Bronchial epithelial cell (primary cell): ENCODE data around the gene OSBPL5. TPM values are rescaled to one million over a fixed set of nuclear protein-coding genes. Genes with fewer than 3 reads are reported as not detected.

Experiments
- DNase-seq: peaks from one replicate; pipeline ENCODE4 v3.0.0-alpha.2; 2010; ENCODE audit warnings: low read depth
- FAIRE-seq: peaks from 2 replicates; lab custom pipeline; 2011; peaks lifted over from hg19 to GRCh38; lab: Jason Lieb, UNC
- H3K27me3 ChIP-seq: 2 replicates; pipeline ENCODE4 v1.5.1; 2011; ENCODE audit warnings: low read length; ENCODE audit not compliant: control insufficient read depth, insufficient read depth
- H3K36me3 ChIP-seq: 2 replicates; pipeline ENCODE4 v1.5.1; 2011; ENCODE audit warnings: low read length; ENCODE audit not compliant: control insufficient read depth, insufficient read depth
- H3K4me3 ChIP-seq: 2 replicates; pipeline ENCODE4 v1.5.1; 2011; ENCODE audit warnings: mild to moderate bottlenecking, low read depth, low read length, control low read depth
- total RNA-seq: library from RNA; depleted of rRNA; stranded (reverse); fragments of >200 nt; gene quantifications from 2 replicates; pipeline ENCODE4 v1.2.1, GENCODE V29; 2014
- TF ChIP-seq, protein P1 (sequence below): IDR thresholded peaks from 2 replicates; pipeline ENCODE4 v1.5.1; 2011; ENCODE audit warnings: mild to moderate bottlenecking, moderate library complexity, low read length, control low read depth, inconsistent platforms; ENCODE audit not compliant: insufficient read depth, severe bottlenecking

The OSBPL5 gene
- total RNA-seq, 1 donor from 2014 or later, result 21.1 TPM

DNA sequence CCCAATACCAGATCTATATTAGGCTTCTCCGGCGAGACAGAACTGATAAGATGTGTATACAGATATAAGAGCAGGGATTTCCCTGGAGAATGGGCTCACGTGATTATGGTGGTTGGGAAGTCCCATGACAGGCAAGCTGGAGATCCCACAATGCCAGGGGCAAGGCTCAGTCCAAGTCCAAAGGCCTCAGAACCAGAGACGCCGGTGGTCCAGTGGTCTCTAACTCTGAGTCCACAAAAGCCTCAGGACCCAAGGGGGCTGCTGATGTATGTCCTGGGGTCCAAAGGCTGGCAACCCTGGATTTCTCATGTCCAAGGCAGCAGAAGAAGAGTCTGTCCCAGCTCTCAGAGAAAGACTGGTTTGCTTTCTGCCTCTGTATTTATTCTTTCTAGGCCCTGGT, 15.8 kb upstream of the OSBPL5 start:
- Histone ChIP-seq H3K36me3 (no peaks in the 10 kb centered on the region), H3K4me3 (no peak overlapping the region), H3K27me3 (no peaks in the 10 kb centered on the region)
- TF ChIP-seq, protein P1, sequence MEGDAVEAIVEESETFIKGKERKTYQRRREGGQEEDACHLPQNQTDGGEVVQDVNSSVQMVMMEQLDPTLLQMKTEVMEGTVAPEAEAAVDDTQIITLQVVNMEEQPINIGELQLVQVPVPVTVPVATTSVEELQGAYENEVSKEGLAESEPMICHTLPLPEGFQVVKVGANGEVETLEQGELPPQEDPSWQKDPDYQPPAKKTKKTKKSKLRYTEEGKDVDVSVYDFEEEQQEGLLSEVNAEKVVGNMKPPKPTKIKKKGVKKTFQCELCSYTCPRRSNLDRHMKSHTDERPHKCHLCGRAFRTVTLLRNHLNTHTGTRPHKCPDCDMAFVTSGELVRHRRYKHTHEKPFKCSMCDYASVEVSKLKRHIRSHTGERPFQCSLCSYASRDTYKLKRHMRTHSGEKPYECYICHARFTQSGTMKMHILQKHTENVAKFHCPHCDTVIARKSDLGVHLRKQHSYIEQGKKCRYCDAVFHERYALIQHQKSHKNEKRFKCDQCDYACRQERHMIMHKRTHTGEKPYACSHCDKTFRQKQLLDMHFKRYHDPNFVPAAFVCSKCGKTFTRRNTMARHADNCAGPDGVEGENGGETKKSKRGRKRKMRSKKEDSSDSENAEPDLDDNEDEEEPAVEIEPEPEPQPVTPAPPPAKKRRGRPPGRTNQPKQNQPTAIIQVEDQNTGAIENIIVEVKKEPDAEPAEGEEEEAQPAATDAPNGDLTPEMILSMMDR, result no peak
- no peak for FAIRE-seq
- DNase-seq, result no peak

DNA sequence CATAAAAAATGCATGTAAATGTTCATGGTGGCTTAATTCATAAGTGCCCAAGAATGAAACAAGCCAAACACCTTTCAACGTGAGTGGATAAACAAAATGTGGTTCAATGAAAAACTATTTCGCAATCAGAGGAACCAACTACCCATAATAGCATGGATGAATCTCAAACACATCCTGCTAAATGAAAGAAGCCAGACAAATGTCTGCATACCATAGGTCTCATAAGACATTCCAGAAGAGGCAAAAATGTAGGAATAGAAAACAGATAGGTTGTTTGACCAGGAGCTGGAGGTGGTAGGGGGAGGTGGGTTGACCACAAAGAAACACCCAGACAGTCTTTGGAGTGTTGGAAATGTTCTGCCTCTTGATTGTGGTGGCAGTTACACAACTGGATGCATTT, 13.2 kb upstream of the OSBPL5 start:
- Histone ChIP-seq H3K4me3 (no peak overlapping the region), H3K36me3 (no peaks in the 10 kb centered on the region), H3K27me3 (no peaks in the 10 kb centered on the region)
- DNase-seq (peak; percentile 5), FAIRE-seq (no peak)
- TF ChIP-seq, protein P1, result no peak

DNA sequence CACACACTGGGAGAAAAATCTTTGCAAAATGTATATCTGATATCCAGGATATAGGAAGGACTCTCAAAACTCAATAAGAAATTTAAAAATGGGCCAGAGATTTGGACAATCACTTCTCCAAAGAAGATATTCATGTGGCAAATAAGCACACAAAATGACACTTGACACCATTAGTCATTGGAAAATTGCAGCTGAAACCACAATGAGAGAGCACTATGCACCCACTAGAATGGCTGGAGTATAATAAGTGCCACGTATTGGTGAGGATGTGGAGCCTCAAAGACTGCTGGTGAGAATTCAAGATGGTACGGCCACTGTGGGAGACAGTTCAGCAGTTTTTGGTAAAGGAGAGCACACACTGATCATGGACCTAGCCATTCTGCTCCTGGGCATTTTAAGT, 12.8 kb upstream of the OSBPL5 start:
- no peaks in the 10 kb centered on the region for H3K36me3 ChIP-seq
- TF ChIP-seq, protein P1, result no peak
- FAIRE-seq (no peak), DNase-seq (peak; percentile 46)
- no peak overlapping the region for H3K4me3 ChIP-seq
- no peaks in the 10 kb centered on the region for H3K27me3 ChIP-seq

DNA sequence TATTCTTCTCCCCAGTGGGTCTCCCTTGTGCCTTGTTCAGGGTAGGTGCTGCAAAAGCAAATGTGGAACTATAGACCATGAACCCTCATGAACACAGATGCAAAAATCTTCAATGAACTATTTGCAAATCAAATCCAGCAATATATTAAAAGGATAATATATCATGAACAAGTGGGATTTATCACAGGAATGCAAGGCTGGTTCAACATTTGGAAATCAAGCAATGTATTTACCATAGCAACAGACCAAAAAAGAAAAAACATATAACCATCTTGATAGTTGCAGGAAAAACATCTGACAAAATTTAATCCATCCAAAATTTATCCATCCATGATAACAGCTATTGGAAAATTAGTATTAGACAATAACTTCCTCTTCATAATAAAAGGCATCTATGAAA, 11.4 kb upstream of the OSBPL5 start:
- DNase-seq, result no peak
- Histone ChIP-seq H3K27me3 (no peaks in the 10 kb centered on the region), H3K4me3 (no peak overlapping the region), H3K36me3 (no peaks in the 10 kb centered on the region)
- no peak for FAIRE-seq
- TF ChIP-seq, protein P1, result no peak

DNA sequence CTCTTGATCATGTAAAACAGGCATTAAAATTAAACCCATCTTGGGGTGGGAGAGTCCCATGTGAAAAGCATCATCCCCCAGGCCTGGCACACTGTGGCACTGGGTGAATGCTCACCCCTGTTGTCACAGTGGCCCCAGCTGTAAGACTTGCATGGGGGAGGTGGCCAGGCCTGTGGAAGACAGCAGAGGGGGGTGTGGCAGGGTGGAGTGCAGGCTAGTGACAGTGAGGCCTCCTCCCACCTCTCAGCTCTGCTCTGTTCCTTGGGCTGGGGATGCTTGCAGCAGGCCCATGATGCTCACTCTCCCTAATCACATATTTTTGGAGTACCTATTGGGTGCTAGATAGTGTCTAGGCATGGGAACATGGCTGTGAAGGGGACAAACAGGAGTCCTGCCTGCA, 10.1 kb upstream of the OSBPL5 start:
- DNase-seq, result no peak
- peaks cover 7% of the 10 kb centered on the region for H3K27me3 ChIP-seq
- no peaks in the 10 kb centered on the region for H3K36me3 ChIP-seq
- no peak overlapping the region for H3K4me3 ChIP-seq
- no peak for FAIRE-seq
- TF ChIP-seq, protein P1, result no peak

DNA sequence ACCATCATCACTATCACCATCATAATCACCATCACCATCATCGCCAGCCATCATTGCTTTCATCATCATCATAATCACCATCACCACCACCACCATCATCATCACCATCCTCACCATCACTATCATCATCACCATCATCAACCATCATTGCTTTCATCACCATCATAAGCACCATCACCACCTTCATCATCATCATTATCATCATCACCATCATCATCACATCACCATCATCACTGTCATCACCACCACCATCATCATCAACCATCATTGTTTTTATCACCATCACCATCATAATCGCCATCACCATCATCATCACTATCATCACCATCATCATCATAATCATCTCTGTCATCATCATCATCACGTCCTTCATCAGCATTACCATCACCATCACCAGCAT, 9.3 kb upstream of the OSBPL5 start:
- TF ChIP-seq, protein P1, result no peak
- peaks cover 7% of the 10 kb centered on the region for H3K27me3 ChIP-seq
- no peak for DNase-seq
- no peak for FAIRE-seq
- H3K36me3 ChIP-seq, result no peaks in the 10 kb centered on the region
- no peak overlapping the region for H3K4me3 ChIP-seq
